GM13977 (cell line): ENCODE measurements around the gene SLC1A7.

ENCODE experiments used
- DNase-seq: peaks from one replicate; pipeline ENCODE4 v3.0.0; 2012; ENCODE audit warnings: low spot score
- CTCF ChIP-seq: IDR thresholded peaks from 2 replicates; pipeline ENCODE4 v1.5.1; 2012; ENCODE audit warnings: mild to moderate bottlenecking, control low read depth; ENCODE audit not compliant: insufficient read depth; ENCODE audit errors: extremely low read depth, missing control alignments
- in situ Hi-C: fragments of 300-500 bp; cut with MboI; formaldehyde crosslinking; loops from one replicate; pipeline ENCODE4 v1.12.0; 2022; ENCODE audit warnings: low sequenced_read_pairs, low pct_unique_long_range_greater_than_20kb, mixed read lengths, inconsistent platforms; ENCODE audit not compliant: unreplicated experiment

SLC1A7 gene

GRCh38 chr1:53057127-53057526, 85.3 kb downstream of the SLC1A7 start:
- no peak for DNase-seq
- TF ChIP-seq CTCF, result no peak
- in situ Hi-C loops, result no loop called here

- no peak for DNase-seq
- TF ChIP-seq CTCF, result no peak
- in situ Hi-C loops, result no loop called here
These were observed 90.8 kb downstream of the SLC1A7 start for GRCh38 chr1:53051676-53052075.

- no peak for TF ChIP-seq CTCF
- DNase-seq, result no peak
- in situ Hi-C loops, result no loop called here
These were observed 92.1 kb downstream of the SLC1A7 start for GRCh38 chr1:53050310-53050709.

GRCh38 chr1:53049574-53049967, 92.9 kb downstream of the SLC1A7 start:
- TF ChIP-seq CTCF, result no peak
- in situ Hi-C loops, result no loop called here
- DNase-seq, result no peak

GRCh38 chr1:53048960-53049573, 93.4 kb downstream of the SLC1A7 start:
- DNase-seq, result no peak
- TF ChIP-seq CTCF, result no peak
- in situ Hi-C loops, result no loop called here

GRCh38 chr1:53047737-53048736, 94.4 kb downstream of the SLC1A7 start:
- TF ChIP-seq CTCF, result no peak
- in situ Hi-C loops, result no loop called here

More at GRCh38 chr1:53047737-53048736, 94.4 kb downstream of the SLC1A7 start:
- DNase-seq, result no peak
